Measurements from ENCODE around the gene SLC2A4.
"Not testable (repeated sequence)": the region's sequence is repeated elsewhere in the genome, so short reads cannot be mapped to it uniquely, and the experiment has no call there.

SLC2A4 gene

DNA sequence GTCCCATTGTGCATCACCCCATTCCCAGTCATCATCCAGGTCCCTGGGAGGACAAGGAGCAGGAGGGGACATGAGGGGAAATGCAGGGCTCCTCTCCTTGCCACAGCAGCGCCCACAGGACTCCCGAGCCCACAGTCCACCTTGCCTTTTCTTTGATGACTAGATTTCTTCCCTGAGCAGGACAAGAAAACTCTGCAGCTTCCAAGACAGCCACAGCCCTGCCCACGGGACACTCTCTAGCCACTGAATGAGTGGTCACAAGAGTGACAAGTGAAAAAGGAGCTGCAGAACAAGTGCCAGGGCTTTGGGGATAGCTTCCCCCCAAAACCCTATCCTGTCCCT, 42.9 kb downstream of the SLC2A4 start:
- no peak for DNase-seq (ENCODE audit: low spot score)

DNA sequence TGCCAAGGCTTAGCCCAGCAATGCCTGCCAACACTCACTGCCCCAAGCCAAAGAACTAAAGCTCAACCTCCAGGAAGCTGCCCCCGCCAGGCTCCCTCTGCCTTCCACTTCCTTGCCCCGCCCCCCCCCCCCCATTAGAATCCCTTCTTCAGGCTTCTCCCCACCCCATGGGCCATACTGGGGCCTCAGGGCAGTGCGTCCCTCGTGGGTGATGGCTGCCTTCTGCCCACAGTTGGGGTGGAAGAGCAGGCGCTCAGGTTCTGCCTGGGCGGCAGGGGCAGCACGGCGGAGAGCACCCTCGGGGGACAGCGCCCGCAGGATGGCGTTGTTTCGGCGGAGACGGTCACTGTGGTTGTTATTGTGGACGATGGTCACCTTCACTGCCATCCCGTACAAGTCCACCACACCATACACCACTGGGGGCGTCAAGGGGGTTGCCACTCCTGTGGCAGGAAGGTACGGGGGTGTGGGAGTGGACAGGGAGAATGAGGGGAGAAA, 43.6 kb downstream of the SLC2A4 start:
- no peak for DNase-seq (ENCODE audit: low spot score)

DNA sequence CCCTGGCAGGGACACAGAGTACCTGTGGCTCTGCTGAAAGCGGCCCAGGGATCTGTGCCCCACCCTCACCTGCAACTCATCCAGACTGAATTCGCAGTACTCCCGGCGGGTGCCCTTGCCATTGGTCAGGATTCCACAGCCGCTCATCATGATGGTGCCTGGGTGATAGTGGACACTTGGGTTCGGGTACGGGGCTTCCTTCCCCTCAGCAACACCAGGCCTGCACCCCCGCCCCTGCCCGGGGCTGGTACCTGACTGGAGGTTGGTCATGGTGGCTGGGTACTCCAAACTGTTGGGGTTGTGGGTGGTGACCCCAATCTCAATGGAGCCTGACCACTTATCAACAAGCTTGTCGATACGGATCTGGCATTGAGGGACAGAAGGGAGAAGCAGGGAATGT, 44.7 kb downstream of the SLC2A4 start:
- DNase-seq (ENCODE audit: low spot score), result no peak

DNA sequence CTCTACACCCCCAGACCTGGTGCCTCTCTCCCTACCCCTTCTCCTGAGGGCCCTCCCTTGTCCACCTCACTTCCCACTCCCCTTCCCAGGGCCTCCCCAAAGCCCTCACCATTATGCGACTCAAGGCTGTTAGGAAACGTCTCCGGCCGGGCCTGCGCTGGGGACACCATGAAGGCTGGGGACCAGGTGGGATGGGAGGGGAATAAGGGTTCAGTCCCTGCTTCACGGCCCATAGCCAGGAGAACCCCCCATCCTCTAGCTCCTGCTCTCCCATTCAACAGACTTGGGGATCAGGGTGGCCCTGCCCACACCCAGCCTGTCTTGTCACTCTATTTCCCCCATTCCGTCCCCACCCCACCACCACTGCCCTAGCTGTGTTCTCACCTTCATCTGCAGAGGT, 45.5 kb downstream of the SLC2A4 start:
- no peak for DNase-seq (ENCODE audit: low spot score)

DNA sequence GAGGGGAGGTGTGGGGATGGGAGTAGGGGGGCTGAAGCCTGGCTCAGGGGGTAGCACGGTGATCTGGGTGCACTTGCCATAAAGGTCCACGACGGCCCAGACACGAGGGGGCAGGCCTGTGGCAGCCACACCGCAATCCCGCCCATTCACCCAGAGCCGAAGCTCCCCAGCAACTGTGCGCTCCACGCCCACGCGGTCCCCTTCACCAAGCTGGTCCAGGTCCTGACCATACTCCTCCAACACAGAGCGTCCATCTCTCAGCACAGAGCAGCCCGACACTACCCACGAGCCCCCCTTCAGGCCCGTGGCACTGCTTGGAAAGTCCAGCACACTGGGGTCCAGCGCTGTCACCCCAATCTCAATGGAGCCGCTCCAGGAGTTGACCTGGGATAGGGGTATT, 46.0 kb downstream of the SLC2A4 start:
- DNase-seq (ENCODE audit: low spot score), result no peak

DNA sequence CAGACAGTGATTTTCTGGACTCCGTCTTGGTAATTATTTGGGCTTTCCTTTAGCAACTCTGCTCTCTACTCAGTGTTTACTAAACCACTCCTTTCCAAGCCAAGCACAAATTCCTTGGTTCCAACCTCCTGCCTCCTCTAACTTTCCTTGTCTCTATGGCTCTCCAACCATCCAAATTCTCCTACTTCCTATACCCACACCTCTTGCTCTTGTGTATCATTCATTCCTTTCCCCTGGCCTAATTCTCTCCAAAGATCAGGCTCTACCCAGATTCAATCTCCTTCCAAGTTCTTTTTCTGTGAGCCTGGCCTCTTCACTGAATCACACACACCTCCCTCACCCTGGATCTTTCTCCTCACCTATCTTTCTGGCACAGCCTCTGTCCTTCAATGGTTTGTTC, 46.5 kb downstream of the SLC2A4 start:
- no peak for DNase-seq (ENCODE audit: low spot score)

DNA sequence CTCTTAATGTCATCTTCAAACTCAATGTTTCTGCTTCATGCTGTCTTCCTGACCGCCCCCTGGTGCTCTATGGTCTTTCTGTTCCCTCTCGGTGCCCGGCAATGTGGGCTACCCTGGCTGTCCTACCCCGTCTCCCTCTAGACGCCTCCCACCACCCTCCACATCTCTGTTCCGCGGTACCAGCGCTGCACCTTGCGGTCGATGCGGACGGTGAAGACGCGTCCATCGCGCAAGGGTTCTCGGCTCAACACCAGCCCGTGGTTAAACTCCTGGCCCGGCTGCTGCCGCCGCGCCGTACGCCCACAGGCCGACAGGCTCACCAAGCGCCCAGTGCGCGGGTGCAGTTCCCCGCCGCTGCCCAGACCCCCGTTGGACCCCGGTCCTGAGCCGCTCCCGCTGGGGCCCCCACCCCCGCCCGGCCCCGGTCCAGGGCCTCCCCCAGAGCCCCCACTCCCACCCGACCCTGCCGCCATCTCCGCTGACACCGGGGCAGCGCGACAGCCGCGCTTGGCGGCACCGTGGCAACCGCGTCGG, 47.4 kb downstream of the SLC2A4 start, which contains the start of gene NEURL4:
TSS of gene NEURL4 (minus strand) at position 496 of the 534 bp plus-strand sequence. CDS start at position 473, 23 bp downstream.
- DNase-seq (ENCODE audit: low spot score), result no peak

DNA sequence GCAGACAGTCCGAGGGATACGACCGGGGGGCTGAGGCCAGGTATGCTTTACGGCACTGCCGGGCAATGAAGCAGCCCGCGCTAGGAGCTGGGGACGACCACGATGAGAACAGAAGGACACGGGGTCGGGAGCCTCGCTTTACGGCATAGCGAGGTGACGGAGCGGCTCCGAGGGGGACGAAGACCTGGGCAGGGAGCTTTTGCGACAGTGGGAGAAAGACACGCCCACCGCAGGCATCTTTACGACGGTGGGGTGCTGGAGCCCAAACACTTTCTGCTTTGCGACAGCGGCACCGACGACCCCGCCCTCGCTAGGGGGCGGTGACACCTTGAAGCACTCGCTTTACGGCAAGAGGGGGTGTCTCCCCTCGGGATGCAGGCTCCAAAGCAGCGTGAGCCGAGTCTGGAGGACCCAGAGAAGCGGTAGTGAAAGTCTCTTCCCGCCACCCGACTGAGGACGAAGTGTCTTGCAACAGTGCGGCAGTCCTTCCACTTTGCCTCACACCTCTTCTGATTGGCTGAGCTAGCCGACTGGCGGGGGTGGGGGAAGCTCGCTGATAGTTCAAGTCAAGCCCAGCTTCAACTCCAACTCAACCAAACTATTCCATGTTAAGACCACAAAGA, 48.0 kb downstream of the SLC2A4 start:
- peak; percentile 98 for DNase-seq (ENCODE audit: low spot score)

DNA sequence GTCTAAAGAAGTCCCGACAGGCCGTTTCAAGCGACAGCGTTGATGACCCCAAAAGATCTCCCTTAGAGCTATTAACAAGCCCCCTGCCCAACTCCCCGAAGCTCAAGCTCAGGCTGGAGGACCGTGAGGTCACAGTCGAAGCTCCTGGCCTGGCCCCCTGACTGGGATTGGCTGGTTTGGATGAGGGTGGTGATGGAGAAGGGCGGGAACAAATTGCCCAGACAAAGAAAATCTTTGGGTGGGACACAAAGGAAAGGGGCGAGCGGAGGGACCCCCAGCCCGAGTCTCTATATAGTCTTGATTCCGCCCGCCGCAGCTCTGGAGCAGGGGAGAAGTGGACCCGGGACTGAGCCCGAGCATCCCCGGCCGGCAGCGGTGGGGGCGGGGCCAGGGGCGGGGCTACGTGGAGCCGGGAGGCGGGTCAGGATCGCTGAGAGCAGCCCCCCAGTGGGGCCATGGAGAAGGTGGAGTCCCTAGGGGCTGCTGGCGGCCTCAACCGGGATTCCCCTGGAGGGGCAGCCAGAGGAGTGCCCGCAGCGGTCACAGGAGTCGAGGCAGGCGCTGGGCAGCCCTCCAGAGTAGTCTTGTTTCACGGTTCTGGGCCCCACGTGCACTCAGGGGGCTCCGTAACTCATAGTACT, 48.6 kb downstream of the SLC2A4 start:
- no peak for DNase-seq (ENCODE audit: low spot score)

DNA sequence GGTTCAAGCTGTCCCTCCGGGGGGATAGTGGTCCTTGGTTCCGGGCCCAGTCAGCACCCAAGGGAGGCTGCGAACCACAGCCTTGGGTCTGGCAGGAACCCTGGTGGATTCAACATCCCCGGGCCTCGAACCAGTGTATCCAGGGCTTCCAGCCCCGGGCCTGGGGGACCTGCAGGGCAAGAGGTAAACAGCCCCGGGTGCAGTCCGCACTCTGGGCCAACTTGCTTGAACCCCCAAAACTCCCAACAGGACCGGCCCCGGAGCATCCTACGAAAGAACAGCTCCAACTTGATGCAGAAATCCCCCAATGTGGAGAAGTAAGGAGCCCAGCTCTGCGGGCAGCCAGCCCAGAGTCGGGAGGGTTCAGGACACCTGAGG, 49.1 kb downstream of the SLC2A4 start:
- DNase-seq (ENCODE audit: low spot score), result no peak

DNA sequence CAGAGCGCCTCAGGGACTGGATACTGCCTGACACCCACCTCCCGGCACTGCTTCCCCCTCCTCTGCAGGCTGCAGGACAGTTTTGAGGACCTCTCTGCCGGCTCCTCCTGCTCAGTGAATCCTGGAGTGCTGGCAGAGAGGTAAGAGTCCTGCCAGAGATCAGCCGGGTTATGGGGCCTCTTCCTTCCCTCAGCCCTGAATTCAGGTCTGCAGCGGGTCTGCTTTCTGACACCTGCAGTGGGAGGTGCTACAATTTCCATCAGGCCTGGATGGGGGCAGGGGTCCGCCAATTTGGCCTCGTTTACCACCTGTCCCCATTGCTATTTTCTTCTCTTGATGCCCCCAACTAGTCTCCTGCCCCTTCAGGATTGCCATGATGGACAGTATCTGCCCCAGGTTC, 50.6 kb downstream of the SLC2A4 start:
- no peak for DNase-seq (ENCODE audit: low spot score)

DNA sequence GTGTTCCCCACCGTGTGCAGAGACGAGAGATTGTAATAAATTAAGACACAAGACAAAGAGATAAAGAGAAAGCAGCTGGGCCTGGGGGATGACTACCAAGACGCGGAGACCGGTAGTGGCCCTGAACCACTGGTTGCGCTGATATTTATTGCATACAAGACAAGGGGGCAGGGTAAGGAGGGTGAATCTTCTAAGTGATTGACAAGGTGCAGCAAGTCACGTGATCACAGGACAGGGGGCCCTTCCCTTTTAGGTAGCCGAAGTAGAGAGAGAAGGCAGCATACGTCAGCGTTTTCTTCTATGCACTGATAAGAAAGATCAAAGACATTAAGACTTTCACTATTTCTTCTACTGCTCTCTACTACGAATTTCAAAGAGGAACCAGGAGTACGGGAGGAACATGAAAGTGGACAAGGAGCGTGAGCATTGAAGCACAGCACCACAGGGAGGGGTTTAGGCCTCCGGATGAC, 51.1 kb downstream of the SLC2A4 start:
- DNase-seq (ENCODE audit: low spot score), result not testable (repeated sequence)

DNA sequence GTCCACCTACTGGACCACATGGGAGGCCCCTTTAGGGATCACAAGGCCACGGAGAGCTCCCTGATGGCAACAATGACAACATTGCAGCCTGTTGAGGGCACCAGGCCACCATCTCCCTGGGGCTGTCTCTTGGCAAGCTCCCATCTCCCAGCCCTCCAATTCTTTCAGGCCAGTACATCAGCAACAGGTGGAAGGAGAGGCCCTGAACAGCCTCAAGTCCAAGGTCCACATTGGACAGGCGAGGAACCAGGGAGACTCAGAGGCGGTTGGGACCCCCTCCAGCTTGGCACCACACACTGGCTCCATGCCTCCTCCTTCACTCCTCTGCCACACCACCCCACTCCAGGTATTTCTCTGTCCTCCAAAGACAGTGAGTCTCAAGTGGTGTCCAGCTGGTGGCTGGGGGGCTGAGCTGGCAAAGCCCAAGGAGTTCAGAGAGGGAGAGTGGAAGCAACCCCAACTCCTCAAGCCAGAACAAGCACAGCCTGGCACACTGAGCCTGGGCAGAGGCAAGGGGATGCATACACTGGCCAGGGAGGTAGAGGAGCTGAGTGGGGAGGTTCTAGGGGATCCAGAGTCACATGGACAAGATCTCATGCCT, 53.5 kb downstream of the SLC2A4 start:
- DNase-seq (ENCODE audit: low spot score), result no peak

DNA sequence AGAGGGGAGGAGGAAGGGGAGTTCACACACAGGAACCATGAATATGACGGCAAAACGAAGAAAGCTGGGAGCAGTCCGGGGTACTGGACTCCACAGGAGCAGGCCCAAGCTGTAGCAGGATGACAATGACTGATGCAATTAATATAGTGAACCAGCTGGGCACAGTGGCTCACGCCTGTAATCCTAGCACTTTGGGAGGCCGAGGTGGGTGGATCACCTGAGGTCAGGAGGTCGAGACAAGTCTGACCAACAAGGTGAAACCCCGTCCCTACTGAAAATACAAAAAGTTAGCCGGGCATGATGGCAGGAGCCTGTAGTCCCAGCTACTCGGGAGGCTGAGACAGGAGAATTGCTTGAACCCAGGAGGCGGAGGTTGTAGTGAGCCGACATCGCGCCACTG, 54.2 kb downstream of the SLC2A4 start:
- DNase-seq (ENCODE audit: low spot score), result not testable (repeated sequence)

DNA sequence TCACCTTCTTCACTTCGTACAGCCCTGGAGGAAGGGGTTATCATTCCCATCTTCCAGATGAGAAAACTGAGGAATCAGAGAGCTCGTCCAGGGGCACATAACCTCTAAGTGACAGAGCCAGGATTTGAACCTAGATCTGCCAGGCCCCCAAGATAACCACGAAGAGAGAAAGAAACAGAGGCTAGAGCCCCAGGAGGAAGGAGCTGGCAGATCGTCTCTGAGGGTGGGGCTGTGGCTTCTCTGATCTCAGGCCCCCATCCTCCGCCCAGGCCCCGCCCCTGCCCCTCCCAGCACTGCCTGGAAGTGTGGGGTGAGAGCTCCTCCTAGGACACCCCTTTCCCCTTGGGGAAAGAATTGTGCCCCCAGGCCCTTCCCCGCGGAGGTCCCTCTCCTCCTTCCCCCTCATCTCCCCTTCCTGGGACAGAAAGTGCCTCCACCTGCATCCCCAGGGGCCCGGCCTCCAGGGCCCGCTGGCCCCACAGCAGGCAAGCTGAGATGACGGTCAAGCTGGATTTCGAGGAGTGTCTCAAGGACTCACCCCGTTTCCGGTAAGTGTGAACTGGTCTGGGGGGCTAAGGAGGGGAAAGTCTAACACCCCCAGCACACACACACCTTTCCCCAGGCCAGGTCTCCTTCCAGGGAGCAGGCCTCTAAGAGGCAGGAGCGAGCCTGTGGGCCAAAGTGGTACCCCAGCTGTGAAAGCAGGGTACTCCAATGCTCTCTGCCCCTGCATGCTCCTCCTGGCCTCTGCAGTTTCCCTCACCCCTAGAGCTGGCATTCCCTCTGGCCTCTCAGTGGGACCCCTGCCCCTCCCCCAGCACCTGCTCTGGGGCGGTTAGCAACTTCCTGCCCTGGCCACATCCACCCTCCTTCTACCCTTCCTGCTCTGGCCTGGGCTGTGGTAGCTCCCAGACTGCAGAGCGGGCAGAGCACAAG, 55.0 kb downstream of the SLC2A4 start, which contains the start of gene ACAP1:
TSS of gene ACAP1 (plus strand) at position 290 of the 936 bp plus-strand sequence. CDS start at position 496, 206 bp downstream.
- DNase-seq (ENCODE audit: low spot score), result no peak

DNA sequence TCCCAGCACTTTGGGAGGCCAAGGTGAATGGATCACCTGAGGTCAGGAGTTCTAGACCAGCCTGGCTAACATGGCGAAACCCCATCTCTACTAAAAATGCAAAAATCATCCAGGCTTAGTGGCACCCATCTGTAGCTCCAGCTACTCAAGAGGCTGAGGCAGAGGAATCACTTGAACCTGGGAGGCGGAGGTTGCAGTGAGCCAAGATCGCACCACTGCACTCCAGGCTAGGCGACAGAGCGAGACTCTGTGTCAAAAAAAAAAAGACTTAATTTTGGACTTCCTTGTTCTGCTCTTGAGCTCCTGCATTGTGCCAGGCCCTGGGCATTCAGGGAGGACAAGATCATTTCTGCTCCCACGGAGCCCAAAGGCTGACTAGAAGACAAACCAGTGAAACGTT, 56.1 kb downstream of the SLC2A4 start:
- not testable (repeated sequence) for DNase-seq (ENCODE audit: low spot score)
